CD1c-positive myeloid dendritic cell (primary cell): ENCODE results near the gene RPL34.

Source experiments
- DNase-seq: peaks from one replicate; pipeline ENCODE4 v3.0.0-alpha.2; 2016; ENCODE audit errors: extremely low spot score

The RPL34 gene

DNA sequence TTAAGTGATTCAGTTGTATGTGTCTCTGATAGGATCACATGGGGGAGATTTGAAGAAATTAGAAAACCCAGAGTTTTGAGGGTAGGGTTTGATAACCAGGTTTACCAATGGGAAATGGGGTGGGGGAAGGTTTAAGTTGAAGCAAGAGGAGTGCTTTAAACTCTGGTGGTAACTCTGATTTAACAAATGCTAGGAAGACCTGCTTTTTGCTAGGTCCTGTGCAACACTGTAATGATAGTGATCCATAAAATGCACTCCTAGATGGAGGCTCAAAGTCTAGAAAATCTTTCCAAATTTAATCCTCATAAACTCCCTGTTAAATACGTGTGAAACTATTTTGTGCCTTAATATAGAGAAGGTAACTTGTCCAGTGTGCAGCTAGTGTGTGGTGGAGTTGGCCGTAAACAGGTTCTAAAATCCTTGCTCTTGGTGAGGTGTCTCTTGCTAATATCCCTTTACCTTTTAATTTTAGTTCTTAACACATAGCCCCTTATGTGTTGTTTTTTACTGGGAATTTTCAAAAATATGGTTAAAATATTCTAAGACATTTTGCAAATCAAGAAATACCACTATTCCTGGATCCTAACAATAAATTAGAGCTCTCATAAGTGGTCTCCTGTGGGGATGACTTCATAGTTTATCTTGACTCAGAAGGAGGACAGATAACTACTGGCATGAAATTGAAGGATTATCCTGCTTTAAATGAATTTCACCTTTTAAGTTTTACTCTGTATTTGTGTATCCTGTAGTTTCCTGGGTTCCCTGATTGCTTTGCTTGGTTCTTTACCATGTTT is 4.1 kb downstream of the RPL34 start:
- no peak for DNase-seq

DNA sequence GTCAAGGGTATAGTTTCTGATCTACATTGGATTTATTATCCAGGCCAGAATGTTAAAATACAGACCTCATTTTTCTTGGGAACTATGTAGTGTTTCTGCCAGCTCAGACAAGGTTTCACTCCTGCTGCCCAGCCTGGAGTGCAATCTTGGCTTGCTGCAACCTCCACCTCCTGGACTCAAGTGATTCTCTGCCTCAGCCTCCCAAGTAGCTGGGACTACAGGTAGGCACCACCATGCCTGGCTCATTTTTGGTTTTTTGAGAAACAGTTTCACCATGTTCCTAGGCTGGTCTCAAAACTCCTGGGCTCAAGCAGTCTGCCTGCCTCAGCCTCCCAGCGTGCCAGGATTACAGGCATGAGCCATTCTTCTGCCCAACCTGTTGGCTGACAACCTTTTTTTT is 5.7 kb downstream of the RPL34 start:
- DNase-seq: no peak

DNA sequence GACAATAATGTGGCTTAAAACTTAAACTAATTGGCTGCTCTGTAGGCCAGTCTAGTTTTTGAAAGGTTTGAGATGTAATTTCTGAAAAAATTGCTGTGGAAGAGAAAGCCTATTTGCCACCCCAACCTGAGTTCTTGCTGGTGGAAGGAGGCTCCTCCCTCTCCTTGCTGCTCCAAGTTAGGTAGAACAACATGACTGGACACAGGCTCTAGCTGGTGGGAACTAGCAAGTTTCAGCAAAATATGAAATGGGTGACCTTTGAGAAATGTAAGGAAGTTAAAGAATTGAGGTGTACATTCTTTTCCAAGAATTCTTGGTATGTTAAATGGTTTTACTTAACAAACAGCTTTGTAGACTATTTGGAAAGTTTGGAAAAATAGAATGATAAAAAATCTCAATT is 8.0 kb downstream of the RPL34 start:
- no peak for DNase-seq

DNA sequence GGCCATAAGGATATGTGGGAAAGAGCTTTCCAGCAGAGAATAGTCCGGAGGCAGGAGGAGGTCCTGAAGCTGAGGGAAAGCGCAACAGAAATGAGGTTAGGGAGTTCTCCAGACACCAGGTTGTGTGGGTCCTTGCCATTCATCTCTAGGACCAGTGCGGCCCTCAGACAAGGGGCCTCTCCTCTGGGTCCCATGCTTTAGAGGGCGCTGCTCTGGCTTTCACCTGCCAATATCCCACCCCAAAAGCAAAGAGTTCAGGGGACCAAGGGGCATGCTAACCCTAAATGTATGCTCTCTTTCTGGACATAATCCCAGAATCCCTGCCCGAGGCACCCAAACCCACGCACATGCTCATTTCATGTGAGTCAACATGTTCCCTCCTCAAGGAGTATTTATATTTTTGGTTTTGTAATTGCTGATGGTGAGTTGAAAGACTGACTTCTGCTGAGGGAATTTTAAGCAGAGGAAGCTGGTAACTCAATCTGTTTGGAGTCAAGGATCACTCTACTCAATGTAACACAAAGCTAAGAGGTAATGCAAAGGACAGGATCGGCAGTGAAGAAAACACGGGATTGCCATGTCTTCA is 14.8 kb downstream of the RPL34 start:
- no peak for DNase-seq

DNA sequence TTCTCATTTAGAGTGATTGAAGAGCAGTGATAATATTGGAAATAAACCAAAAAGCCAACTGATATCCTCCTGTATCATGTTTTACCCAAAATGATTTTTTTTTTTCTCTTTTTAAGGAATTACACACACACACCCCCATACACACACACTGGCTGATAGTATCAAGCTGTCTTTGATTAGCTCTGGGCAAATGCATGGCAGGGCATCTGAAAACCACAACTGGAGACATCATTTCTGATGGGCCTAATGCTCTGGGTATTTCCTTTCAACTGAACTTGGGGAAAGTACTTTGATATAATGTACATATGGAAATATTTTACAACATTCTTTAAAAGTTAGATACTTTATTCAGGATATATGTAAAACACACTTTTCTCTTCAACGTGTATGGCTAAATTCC is 15.9 kb downstream of the RPL34 start:
- no peak for DNase-seq

DNA sequence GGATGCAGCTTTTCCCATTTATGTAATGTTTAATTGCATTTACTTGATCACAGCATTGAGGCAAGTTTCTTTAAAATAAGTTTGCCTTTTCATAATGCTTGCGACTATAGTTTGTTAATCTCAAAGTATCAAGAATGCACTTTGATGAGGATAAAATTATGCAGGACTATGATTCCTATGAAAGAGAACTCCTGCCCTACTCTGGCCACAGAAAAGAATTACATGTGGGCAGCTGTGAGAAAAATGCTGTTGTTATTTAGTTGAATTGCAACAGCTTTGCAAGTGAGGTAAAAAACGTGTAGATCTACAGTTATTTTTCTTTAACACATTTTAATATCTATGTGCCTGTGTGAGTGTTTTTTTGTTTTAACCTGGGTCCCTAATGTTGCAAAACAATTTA is 17.5 kb downstream of the RPL34 start:
- DNase-seq: no peak

DNA sequence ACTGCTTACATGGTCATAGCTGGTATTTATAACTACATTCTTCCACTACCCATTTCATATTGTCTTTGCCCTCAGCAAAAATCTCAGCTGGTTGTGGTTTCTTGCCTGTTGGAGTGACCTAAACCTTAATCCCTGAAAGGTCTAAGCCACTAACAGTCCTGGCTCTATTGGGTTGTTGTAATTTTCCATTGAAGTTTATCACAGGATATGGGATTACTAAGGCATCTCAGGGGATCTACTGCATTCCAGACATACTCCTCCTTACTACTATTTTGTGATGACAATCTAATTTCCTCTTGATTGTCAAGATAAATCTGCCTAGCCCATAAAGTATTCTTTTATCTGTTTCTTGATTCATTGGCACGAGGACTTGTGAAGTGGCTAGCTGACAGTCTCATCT is 23.9 kb downstream of the RPL34 start:
- no peak for DNase-seq

DNA sequence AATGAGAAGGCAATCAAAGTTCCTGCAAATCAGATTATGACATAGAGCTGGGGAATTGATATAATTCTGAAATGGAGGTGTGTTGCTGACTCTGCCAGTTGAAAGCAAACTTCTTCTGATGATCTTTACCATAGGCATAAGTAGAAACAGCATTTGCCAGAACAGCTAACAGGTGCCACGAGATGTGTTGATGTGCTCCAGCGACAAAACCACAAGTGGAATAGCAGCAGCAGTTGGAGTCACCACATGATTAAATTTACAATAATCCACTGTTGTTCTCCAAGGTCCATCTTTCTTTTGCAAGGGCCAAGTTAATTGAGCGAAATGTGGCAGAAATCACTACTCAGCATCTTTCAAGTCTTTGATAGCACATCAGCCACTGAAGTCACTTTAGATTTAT is 26.3 kb downstream of the RPL34 start:
- DNase-seq: no peak

DNA sequence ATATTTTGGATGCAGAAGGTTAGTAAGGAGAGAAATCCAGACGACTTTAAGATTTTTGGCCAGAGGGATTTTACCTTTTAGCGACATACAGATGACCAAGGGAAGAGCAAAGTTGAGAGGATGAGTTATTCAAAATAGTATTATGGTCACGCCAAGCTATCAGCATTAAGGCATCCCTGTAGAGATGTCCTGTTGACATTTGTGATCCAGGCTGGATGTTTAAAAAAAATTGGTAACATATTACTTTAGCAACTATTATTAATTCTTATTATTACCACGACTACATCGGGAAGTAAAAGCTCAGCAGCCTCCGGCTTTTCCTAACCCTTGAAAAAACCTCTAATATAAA is 29.5 kb downstream of the RPL34 start:
- DNase-seq: no peak

DNA sequence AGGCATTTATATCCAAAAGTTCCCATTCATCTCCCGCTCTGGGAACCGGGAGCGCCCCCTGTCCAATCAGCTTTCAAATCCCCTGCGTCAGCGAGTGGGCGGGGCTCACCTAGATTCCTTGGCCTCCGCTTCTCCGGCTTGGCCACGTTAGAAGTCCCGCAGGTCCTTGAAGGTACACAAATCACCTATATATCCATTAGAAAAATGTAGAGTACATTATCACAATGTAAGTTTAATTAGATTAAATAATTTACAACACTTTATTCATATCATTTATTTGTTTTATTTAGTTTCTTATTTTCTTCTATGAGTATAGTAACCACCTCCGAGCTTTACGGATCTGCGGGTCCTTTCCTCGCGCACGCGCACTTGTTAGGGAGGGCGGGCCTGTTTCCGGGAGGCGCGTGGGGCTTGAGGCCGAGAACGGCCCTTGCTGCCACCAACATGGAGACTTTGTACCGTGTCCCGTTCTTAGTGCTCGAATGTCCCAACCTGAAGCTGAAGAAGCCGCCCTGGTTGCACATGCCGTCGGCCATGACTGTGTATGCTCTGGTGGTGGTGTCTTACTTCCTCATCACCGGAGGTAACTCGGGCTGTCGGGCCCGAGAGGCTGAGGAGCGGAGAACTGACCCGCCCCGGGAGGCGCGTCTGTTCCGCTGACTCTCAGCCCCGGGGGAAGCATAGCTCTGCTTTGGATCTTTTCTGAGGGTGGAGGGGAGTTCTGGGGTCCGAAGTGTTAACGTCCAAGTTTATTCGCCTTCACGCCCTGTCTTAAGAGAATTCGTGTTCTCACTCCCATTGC is 30.0 kb downstream of the RPL34 start, which contains the start of gene OSTC:
Gene OSTC (plus strand): TSS at position 388 of the 802 bp plus-strand sequence. CDS start 57 bp downstream, at position 445.
- peak; percentile 97 for DNase-seq

DNA sequence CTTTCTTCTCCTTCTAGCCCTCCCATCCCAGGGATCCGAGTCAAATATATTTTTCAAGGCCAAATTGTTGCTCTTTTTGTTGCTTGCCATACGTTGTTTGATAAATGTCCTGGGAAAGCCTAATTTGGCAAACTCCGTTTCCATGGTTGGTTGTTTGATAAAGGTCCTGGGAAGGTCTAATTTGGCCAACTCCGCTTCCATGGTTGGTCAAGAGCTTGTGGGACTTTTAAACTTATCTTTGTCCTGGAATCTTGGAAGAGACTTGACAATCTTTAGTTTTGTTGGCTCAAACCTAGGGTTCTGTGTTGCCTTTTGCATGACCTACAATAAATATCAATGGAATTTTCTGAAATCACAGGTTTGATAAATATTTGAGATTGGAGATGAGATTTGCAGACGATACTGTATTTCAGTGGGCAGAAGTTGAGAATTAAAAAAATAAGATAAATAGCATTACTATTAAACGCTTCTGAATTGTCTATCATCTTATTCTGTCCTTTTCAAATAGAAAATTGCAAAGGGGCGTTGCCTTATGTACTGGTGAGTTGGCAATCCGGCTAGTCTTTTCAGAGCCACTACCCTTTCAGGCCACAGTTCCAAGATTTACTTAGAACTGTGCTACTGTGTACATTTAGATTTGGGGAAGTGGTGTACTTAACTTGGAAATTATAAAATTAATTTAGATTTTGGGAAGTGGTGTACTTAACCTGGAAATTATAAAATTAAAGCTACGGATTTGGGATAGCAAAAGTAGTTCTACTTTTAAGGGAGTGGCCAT is 30.8 kb downstream of the RPL34 start:
- peak; percentile 64 for DNase-seq

DNA sequence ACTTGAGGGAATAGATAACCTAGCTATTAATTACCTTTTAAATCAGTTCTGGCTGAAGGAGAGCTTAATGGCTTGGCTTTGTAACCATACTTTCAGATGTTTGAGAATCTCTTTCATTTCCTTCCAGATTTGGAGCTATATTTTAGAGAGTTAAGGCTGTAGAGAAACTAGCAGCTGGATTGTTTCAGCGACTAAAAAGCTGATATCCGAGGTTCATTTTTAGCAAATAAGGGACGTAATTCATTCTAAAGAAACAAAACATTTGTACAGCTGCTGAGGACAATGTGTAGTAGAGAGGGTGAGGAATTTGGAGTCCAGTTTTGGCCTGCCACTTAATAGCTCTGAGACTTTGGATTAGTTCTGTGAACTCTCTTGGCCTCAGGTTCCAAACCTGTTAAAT is 42.3 kb downstream of the RPL34 start:
- no peak for DNase-seq

DNA sequence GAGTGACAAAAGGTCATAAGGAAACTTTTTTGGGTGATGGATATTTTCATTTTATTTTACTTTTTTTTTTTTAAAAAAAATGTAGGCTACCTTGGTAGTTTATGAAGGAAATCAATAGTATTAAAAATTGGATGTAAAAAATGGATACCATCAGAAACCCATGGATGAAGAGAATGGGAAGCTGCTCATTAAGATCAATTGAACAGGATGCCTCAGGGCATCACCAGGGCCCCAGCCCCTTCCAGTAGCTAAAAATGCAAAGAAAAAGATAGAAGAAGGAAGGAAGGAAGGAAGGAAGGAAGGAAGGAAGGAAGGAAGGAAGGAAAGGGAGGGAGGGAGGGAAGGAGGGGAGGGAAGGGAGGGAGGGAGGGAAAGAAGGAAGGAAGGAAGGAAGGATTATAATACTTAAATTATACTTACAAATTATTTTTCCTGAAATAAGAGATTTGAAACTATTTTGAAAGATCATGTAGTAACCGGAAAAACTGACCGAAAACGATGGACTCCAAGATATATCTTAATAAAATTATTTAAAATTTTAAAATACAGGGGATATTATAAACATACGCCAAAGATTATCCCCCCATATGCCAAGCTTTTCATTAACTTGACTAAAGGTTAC is 54.1 kb downstream of the RPL34 start:
- DNase-seq: no peak
